Large intestine (tissue), 3 donors: ENCODE results near the gene FABP3. TPM values are rescaled to one million over a fixed set of nuclear protein-coding genes. Genes with fewer than 3 reads are reported as not detected.

Source experiments
- DNase-seq, 2 donors: peaks; one replicate each; pipeline versions ENCODE4 v3.0.0 to v3.0.0-alpha.2; 2013
- H3K27ac ChIP-seq: one replicate; pipeline ENCODE4 v1.5.1; 2013; ENCODE audit warnings: low read length
- H3K27me3 ChIP-seq: 2 replicates; pipeline ENCODE4 v1.6.1; 2013; ENCODE audit warnings: low read length; ENCODE audit not compliant: control insufficient read depth, insufficient read depth
- H3K36me3 ChIP-seq: 2 replicates; pipeline ENCODE4 v1.6.1; 2013; ENCODE audit warnings: low read length; ENCODE audit not compliant: control insufficient read depth, insufficient read depth
- H3K4me1 ChIP-seq: one replicate; pipeline ENCODE4 v1.6.1; 2013; ENCODE audit warnings: low read length; ENCODE audit not compliant: control insufficient read depth, insufficient read depth
- H3K4me3 ChIP-seq: one replicate; pipeline ENCODE4 v1.5.1; 2013; ENCODE audit warnings: low read length
- H3K9me3 ChIP-seq: one replicate; pipeline ENCODE4 v1.6.1; 2013; ENCODE audit warnings: mild to moderate bottlenecking, low read depth, low read length, moderate library complexity; ENCODE audit not compliant: control insufficient read depth
- WGBS: methylation state at CpG from one replicate; pipeline ENCODE4 v1.1.5; 2013; ENCODE audit warnings: low lambda C conversion rate; ENCODE audit not compliant: insufficient coverage; 5-methylcytosine and 5-hydroxymethylcytosine counted together
- polyA plus RNA-seq: library from polyadenylated mRNA; unstranded; fragments of 120-200 nt; gene quantifications from one replicate; pipeline ENCODE4 v1.2.1, GENCODE V29; 2013

The FABP3 gene
- polyA plus RNA-seq, 1 donor = 31.8 TPM

DNA sequence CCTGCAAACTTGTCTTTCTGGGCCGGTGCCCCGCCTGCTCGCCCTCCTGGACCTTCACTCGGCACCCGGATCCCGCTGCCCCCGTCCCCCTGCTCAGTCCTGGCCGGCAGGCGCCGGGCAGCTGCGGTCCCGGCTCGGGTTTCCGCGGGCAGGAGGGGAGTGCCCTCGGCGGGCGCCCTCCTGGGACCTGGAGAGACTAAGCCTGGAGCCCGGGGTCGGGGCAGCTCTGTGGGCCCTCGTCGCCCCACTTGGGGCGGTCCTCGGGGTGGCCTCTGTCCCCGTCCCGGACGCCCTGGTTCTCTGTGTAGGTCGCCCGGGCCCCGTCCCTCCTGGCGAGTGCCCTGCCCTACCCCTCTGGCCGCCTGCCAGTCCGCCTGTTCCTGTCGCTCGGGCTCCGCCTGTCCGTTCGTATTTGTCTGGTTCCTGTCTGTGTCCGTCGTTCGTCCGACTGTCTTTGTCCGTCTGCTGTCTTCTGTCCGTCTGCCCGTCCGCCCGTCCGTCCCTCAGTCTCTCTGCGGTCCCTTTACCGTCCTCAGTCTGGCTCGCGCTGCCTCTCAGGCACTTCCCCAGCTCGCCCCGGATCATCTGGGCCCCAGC is 40.6 kb upstream of the FABP3 start:
- Histone ChIP-seq H3K4me3 (peak overlapping the region; percentile 86), H3K27me3 (peaks cover 5% of the 10 kb centered on the region), H3K36me3 (no peaks in the 10 kb centered on the region), H3K4me1 (peaks cover 16% of the 10 kb centered on the region), H3K9me3 (no peaks in the 10 kb centered on the region), H3K27ac (peak overlapping the region; percentile 90)
- peak; percentile 35 to 80 for DNase-seq
- no CpG with 5 or more reads among the region's 54 CpGs for WGBS

DNA sequence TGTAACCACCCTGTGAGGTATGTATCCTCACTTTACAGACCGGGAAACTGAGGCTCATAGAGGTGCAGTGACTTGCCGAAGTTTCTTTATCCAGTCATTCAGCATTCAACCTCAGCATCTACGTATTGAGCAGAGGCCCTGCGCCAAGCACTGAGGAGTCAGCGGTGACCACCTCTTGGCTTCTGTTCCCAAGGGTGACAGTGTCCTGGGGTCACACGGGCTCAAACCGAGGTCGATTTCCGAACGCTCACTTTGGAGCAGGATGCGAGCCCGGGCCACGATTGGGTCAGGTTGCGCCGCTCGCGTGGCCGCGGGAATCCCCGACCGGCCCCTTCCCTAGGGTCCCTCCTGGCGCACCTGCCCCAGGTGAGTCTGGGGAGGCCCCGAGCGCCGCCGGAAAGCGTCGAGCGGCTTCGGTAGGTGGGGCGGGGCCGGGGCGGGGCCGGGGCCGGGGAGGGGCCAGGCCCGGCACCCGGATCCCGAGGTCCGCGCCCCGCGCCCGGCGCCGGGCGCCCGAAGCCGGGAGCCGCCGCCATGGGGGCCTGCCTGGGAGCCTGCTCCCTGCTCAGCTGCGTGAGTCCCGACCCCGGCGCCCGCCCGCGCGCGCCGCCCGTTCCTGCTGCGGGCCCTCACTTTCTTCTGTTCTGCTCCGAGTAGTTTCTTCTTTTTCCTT is 40.0 kb upstream of the FABP3 start, which contains the start of gene SERINC2:
Gene SERINC2 (plus strand): TSS at position 482 of the 673 bp plus-strand sequence. CDS start 53 bp downstream, at position 535.
- H3K4me1 ChIP-seq = peaks cover 16% of the 10 kb centered on the region
- peak within 1 kb of the TSS; percentile 86 for H3K4me3 ChIP-seq
- H3K27ac ChIP-seq = peak within 1 kb of the TSS; percentile 90
- no peaks in the 10 kb centered on the region for H3K36me3 ChIP-seq
- peak; percentile 43 to 68 for DNase-seq
- WGBS = no CpG with 5 or more reads among the region's 63 CpGs
- H3K27me3 ChIP-seq = peaks cover 5% of the 10 kb centered on the region
- no peaks in the 10 kb centered on the region for H3K9me3 ChIP-seq

DNA sequence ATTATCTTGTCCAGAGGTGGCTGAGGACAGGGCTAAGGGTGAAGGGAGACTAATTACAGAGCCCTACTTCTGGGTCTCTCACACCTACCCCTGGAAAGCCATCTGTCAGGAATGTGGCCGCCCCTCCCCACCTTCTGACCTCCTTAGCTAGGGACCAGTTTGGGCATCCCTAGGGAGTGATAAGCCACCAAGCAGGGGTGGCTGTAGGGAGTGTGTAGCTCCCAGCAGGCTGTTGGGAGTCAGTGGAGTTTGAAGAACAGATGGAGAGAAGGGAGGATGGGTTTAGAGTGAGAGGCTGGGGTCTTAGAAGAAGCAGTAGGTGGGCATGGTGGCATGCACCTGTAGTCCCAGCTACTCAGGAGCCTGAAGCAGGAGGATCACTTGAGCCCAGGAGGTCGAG is 39.3 kb upstream of the FABP3 start:
- Histone ChIP-seq H3K4me3 (no peak overlapping the region), H3K27me3 (peaks cover 5% of the 10 kb centered on the region), H3K4me1 (peaks cover 12% of the 10 kb centered on the region), H3K9me3 (no peaks in the 10 kb centered on the region), H3K36me3 (no peaks in the 10 kb centered on the region), H3K27ac (no peak overlapping the region)
- no peak for DNase-seq
- no CpG with 5 or more reads among the region's 2 CpGs for WGBS

DNA sequence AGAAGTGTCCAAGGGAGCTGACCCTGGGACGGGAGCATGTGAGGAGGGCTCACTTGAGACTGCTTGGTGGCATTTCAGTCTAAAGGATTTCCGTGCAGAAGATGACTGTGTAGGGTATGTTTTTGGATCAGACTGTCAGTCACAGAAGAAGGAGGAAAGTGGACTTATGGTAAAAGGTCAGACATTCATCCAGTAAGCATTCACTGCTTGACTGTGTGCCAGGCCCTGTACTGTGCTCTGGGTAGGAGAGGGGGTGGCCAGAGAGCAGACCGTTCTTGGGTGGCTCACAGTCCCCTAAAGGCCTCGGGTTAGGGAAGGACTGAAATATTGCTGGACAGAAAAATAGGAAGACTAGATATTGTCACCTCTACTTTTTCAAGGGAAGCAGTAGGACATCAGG is 38.0 kb upstream of the FABP3 start:
- WGBS = no CpG with 5 or more reads among the region's 4 CpGs
- no peak for DNase-seq
- Histone ChIP-seq H3K27ac (no peak overlapping the region), H3K4me1 (peaks cover 12% of the 10 kb centered on the region), H3K9me3 (no peaks in the 10 kb centered on the region), H3K27me3 (peaks cover 5% of the 10 kb centered on the region), H3K36me3 (no peaks in the 10 kb centered on the region), H3K4me3 (no peak overlapping the region)

DNA sequence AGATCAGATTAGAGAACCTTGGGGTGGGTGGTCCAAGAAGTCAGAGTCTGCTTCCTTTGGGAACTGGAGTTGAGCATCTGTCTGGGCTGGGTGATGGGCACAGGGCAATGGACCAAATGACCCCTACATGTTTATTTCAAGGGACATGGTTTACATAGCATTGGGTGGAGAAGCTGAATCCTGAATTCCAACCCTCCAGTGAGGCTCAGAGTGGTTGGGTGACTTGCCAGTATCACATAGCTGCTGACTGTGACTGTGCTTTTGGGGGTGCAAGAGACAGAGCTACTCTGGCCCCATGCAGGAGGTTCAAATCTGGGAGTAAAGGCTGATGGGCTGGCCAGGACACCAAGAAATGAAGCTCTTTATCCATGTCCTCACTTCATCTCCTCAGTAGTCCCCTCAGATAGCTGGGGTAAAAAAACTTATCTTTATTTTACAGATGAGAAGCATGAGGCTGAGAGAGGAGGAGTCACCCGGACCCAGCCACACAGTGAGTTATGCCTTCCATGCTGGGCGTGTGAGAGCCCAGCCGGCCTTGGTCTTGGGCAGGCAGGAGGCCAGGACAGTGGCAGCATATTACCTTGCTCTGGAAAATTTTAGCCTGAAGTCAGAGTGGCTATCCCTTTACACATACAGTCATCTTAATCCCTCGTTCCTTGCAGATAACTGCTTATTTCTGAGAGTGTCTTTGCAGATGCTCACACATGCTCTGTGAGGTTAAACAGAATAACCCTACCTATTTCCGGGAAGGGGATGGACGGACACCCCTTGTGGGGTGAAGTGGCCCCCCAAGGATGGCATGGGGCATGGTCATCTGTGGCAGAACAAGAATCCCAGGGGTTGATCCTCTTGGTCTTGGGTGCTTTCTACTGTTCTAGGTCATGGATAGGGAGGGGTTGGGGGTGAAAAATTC is 37.3 kb upstream of the FABP3 start:
- peaks cover 12% of the 10 kb centered on the region for H3K4me1 ChIP-seq
- H3K4me3 ChIP-seq = no peak overlapping the region
- no peaks in the 10 kb centered on the region for H3K9me3 ChIP-seq
- peaks cover 5% of the 10 kb centered on the region for H3K27me3 ChIP-seq
- WGBS = no CpG with 5 or more reads among the region's 6 CpGs
- no peak for DNase-seq
- H3K36me3 ChIP-seq = no peaks in the 10 kb centered on the region
- H3K27ac ChIP-seq = no peak overlapping the region

DNA sequence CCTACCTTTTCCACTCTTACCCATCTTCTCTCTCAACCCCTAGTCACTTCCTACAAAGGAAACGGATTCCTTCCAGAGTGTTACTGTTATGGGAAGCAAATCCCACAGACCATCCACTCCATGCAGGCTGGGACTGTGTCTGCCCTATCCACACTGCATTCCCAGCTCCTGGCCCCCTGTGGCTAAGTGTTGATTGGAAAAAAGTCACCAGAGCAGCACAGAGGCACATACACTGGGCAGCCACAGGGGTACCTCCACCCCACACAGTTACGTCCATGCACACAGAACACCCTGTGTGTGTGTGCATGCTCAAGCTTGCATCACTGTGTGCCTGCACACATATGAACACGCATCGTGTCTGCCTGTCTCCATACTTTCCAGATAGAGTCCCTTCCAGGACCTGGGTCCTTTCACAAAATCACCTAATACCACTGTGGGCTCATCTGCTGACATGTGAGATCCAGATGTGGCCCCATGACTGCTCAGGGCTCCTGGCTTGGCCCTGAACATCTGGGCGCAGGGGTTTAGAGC is 36.0 kb upstream of the FABP3 start:
- Histone ChIP-seq H3K4me3 (no peak overlapping the region), H3K27ac (no peak overlapping the region), H3K4me1 (peaks cover 4% of the 10 kb centered on the region), H3K9me3 (no peaks in the 10 kb centered on the region), H3K36me3 (no peaks in the 10 kb centered on the region), H3K27me3 (peaks cover 3% of the 10 kb centered on the region)
- no CpG with 5 or more reads among the region's 5 CpGs for WGBS
- no peak for DNase-seq

DNA sequence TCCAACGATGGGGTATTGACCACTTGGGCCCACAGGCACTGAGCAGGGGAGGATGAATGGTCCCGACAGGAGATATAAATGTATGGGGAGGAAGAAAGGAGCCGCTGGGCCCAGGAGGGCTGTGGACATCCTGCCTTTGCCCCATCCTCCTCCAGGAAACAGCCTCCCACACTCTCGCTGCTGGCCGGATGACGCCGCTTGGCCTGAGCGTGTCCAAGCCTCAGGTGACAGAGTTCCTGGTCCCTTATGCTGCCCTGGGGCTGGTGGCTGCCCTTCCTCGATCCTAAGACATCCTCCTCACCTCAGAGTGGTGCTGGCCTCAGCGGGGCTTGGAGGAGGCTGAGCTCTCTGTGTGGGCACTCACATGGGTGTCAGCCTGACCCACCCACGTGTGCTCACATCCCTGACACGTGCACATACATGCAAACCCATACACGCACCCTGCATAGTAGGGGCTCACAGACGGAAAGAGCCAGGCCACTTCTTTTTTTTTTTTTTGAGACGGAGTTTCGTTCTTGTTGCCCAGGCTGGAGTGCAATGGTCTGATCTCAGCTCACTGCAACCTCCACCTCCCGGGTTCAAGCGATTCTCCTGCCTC is 34.3 kb upstream of the FABP3 start:
- no peak for DNase-seq
- Histone ChIP-seq H3K4me1 (no peaks in the 10 kb centered on the region), H3K27me3 (no peaks in the 10 kb centered on the region), H3K4me3 (no peak overlapping the region), H3K27ac (no peak overlapping the region), H3K36me3 (no peaks in the 10 kb centered on the region), H3K9me3 (no peaks in the 10 kb centered on the region)
- WGBS = 100% methylated on average over 1 of the region's 18 CpGs

DNA sequence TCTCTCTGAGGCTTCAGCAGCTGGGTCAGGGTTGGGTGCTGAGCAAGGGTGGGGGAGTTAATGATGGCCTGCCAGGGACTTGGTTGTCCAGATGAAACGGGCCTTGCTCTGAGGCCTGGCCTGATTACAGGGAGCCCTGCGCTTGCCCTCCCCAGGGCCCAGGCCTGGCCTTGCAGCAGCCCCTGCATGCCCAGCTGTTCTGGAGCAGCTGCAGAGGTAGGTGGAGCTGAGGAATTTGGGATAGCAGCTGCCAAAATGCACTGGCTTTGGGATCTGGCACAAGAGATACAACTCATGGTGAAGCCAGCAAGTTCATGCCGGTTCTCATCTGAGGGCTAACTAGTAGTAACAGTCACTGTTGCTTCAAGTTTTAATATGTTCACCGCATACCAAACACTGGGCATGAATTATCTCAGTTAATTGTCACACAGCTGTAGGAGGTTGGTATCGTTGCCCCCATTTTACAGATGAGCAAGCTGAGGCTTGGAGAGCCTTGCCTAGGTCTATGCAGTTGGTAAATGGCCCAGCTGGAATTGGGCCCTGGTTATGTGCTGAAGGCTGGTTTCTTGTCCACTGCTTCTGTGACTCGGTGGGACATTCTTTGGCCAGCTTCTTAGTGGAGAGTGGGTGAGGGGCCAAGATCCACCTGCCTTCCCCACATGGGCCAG is 32.8 kb upstream of the FABP3 start:
- no peaks in the 10 kb centered on the region for H3K27me3 ChIP-seq
- H3K4me1 ChIP-seq = no peaks in the 10 kb centered on the region
- no peak for DNase-seq
- WGBS = no CpG with 5 or more reads among the region's 6 CpGs
- H3K27ac ChIP-seq = no peak overlapping the region
- H3K4me3 ChIP-seq = no peak overlapping the region
- no peaks in the 10 kb centered on the region for H3K36me3 ChIP-seq
- no peaks in the 10 kb centered on the region for H3K9me3 ChIP-seq

DNA sequence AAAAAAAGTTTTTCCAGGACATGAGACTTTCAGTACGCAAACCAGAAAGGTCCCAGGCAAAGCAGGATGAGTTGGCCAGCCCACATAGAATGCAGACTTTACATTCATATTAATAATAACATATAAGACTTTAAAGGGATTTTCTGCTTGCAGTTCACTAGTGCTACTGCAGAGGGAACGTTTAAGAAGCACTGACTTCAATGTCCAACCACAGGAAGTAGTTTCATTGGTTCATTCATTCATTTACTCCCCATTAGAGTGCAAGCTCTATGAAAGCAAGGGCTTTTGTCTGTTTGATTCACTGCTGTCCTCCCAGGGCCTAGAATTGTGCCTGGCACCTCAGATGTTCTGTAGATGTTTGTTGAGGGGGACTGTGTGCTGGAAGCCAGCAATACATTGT is 28.4 kb upstream of the FABP3 start:
- DNase-seq = no peak
- no peaks in the 10 kb centered on the region for H3K36me3 ChIP-seq
- H3K4me1 ChIP-seq = no peaks in the 10 kb centered on the region
- H3K27ac ChIP-seq = no peak overlapping the region
- no peak overlapping the region for H3K4me3 ChIP-seq
- 83% methylated on average over 1 of the region's 2 CpGs for WGBS
- no peaks in the 10 kb centered on the region for H3K9me3 ChIP-seq
- no peaks in the 10 kb centered on the region for H3K27me3 ChIP-seq
